ENCODE measurements around the gene KCNE3.

DNA sequence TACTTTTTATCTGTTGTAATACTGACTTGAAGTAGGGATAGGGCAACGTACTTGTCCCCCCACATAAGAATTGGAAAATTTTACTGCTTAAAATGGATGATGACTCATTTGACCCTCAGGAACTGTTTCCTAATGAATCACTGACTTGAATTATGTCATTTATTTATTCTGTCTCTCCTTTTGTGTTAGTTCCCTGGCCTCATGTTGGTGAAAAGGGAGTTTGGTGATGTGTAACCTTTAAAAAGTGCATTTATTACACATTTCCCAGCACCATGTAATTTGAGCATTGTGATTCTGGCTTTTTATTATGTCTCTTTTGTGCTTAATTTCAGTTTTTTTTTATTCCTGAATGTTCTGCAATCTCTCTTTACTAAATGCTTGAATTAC, 48.8 kb downstream of the KCNE3 start:
- no peak for TF ChIP-seq EZH2 (IDR thresholded peaks at IDR 0.05; ENCODE audit: borderline replicate concordance, low read length)
- TF ChIP-seq, protein P1, sequence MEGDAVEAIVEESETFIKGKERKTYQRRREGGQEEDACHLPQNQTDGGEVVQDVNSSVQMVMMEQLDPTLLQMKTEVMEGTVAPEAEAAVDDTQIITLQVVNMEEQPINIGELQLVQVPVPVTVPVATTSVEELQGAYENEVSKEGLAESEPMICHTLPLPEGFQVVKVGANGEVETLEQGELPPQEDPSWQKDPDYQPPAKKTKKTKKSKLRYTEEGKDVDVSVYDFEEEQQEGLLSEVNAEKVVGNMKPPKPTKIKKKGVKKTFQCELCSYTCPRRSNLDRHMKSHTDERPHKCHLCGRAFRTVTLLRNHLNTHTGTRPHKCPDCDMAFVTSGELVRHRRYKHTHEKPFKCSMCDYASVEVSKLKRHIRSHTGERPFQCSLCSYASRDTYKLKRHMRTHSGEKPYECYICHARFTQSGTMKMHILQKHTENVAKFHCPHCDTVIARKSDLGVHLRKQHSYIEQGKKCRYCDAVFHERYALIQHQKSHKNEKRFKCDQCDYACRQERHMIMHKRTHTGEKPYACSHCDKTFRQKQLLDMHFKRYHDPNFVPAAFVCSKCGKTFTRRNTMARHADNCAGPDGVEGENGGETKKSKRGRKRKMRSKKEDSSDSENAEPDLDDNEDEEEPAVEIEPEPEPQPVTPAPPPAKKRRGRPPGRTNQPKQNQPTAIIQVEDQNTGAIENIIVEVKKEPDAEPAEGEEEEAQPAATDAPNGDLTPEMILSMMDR (IDR thresholded peaks at IDR 0.05; ENCODE audit: low read length) = no peak
